Fibroblast of upper back skin (primary cell): ENCODE measurements around the gene CARM1.
"Not testable (repeated sequence)": the region's sequence is repeated elsewhere in the genome, so short reads cannot be mapped to it uniquely, and the experiment has no call there.

Source experiments
- DNase-seq: peaks from one replicate; pipeline ENCODE4 v3.0.0-alpha.2; 2013

The CARM1 gene

DNA sequence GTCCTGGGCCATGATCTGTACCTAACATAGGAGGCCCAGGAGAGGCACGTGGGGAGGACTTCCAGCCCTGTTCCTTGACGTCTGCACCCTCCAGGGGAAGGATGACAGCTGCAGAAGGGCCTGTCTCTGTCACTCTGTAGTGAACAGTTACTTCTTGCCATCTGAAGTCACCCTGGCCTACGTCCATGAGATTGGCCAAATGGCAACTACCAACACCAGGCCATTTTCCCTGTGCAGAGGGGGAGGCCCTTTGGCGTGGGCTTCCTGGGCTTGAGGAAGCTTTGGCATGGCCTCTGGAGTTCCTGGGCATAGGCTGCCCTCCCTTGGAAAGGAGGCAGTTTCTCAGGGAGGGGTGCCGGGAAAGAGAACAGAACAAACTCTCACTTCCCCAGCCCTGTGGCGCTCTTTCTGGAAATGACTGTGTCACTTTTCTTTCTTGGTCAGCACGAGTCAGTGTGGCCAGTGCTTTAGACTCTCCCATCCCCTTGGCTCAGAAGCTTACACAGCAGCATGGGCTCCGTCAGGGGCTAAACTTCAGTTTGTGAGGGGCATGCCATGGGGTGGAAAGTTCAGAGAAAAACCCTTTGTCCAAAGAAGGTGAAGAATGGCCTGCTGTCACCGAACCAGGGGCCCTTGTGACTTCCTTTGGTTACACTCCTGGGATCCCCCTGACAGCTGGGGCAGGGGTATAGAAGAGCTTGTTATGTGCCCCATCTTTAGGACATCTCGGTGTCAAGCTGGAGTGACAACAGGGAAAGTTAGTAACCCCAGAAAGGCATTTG is 5.3 kb downstream of the CARM1 start:
- no peak for DNase-seq

DNA sequence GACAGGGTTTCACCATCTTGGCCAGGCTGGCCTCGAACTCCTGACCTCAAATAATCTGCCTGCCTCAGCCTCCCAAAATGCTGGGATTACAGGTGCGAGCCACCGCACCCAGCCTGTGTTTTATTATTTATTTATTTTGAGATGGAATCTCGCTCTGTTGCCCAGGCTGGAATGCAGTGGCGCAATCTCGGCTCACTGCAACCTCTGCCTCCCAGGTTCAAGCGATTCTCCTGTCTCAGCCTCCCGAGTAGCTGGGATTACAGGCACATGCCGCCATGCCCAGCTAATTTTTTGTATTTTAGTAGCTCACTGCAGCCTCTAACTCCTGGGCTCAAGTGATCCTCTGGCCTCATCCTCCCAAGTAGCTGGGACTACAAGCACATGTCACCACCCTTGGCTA is 6.3 kb downstream of the CARM1 start:
- not testable (repeated sequence) for DNase-seq

DNA sequence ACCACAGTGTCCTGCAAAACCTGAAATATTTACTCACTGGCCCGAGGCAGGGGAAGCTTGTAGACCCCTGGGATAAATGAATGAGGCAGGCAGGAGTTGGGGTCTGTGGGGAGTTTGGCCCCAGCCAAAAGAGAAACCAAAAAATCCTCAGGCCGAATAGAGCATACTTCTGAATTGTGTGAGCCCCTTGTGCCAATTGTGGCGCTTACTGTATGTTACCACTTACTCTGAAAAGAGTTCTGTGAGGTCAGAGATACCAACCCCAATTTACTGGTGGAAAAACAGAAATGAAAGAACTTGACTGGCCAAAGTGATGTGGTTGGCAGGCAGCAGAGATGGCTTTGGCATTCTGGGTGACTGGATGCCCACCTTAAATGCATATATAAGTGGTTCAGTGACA is 6.9 kb downstream of the CARM1 start:
- DNase-seq, result no peak

GRCh38 chr19:10881403-10882107 is 10.2 kb downstream of the CARM1 start:
- no peak for DNase-seq

DNA sequence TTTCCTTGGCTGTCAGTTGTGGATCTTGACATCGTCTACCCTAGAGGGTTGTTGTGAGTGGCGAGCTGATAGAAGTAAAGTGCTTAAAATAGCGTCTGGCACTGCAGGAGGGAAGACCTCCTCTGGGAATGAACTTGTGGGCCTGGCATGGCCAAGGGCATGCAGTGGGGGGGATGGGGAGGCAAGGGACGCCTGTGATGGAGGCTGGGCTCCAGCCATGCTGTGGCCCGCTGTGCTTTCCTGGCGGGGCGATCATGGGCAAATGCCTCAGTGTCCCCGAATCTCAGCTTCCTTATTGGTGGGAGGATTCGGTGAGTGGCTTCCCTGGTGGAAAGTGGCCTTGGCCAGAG is 10.7 kb downstream of the CARM1 start:
- no peak for DNase-seq

- DNase-seq, result peak; percentile 52
These were observed 12.9 kb downstream of the CARM1 start for GRCh38 chr19:10884274-10884673.

DNA sequence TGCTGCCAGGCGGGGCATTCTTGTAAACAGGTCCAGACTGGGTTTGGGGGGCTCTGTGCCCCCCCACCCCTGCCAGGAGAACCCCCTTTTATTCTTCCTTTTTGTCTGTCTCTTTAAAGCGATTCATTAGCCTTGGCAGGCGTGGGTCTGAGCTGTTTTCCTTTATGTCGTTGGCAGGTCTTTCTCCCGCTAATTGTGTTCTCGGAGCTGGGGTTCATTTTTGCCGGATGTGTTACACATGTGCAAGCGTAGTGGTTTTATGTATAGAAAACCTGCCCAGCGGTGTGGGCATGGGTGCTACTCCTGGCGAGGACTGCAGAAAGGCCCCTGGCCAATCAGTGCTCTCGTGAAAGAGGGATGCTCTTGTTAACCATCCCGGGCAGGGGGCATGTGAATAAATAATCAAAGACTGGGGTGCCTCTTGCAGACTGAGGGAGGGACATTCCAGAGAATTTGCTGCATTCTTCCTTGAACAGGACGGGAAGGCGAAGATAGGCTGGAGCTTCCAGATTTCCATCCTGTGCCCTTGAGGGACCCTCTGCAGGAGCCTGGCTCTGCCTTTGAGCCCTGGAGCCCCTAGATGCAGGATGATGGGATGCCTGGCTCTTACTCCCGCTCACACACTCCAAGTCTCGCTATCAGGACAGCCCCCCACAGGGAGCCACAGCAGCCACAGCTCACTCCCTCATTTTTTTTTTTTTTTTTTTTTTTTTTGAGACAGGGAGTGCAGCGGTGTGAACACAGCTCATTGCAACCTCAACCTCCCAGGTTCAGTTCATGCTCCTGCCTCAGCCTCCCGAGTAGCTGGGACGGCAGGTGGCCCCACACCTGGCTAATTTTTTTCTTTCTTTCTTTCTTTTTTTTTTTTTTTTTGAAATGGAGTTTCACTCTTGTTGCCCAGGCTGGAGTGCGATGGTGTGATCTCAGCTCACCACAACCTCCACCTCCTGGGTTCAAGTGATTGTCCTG is 14.1 kb downstream of the CARM1 start:
- DNase-seq, result peak; percentile 36

GRCh38 chr19:10887616-10888367 is 16.4 kb downstream of the CARM1 start:
- no peak for DNase-seq

- DNase-seq, result no peak
These were observed 17.1 kb downstream of the CARM1 start for GRCh38 chr19:10888421-10888866.

GRCh38 chr19:10889880-10890279 is 18.5 kb downstream of the CARM1 start:
- DNase-seq, result no peak

GRCh38 chr19:10891405-10892086 is 20.2 kb downstream of the CARM1 start:
- DNase-seq, result no peak

DNA sequence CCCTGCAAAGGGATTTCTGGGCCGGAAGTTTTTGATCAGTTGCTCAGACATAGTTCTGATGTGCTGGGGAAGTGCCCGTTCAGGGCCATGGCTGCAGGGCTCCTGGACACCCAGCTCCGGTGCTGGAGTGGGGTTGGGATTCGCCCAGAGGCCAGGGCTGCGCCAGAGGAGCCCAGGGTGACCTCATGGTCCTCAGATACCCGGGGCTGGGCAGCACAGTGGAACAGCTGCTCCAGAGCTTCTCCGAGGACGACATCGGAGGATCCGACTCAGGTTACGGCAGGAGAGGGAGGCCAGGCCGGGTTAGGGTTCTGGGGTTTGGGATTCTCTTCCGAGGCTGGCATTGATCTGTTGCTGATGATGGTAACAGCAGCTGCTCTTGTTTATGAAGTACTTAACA is 20.9 kb downstream of the CARM1 start:
- no peak for DNase-seq

DNA sequence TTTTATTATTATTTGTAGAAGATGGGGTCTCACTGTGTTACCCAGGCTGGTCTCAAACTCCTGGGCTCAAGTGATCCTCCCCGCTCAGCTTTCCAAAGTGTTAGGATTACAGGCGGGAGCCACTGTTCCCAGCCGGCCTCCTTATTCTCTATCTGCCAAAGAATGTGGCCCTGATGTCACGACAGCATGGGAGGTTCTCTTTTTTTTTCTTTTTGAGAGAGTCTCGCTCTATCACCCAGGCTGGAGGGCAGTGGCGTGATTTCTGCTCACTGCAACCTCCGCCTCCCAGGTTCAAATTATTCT is 23.5 kb downstream of the CARM1 start:
- DNase-seq, result no peak

- no peak for DNase-seq
These were observed 24.0 kb downstream of the CARM1 start for GRCh38 chr19:10895363-10895762.

GRCh38 chr19:10895920-10896319 is 24.6 kb downstream of the CARM1 start:
- no peak for DNase-seq

DNA sequence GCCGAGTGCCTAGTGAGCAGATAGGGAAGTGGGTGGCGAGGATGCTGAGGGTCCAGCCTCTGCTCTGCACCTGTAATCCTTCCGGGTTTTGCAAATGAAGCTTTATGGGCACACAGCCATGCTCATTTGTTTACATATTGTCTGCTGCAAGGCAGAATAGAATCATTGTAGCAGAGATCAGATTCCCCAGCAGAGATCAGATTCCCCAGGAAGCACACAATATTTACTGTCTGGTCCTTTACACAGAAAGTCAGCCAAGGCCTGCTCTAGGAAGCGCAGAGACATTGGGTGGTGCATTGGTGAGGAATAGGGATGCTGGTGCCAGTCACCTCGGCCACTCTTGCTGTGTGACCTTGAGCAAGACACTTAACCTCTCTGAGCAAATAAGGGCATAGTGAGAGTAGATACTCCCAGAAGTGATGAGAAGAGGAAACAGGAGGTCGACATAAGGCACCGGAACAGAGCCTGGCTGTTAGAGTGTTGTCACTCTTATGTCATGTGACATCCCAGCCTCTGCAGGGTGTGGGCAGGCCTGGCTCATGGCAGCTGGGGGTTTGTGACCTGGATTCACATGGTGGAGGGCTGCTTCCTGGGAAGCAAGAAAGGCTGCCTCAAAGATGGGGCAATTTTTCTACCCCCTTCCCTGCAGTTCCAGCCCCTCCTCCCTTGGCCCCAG is 25.6 kb downstream of the CARM1 start:
- no peak for DNase-seq

DNA sequence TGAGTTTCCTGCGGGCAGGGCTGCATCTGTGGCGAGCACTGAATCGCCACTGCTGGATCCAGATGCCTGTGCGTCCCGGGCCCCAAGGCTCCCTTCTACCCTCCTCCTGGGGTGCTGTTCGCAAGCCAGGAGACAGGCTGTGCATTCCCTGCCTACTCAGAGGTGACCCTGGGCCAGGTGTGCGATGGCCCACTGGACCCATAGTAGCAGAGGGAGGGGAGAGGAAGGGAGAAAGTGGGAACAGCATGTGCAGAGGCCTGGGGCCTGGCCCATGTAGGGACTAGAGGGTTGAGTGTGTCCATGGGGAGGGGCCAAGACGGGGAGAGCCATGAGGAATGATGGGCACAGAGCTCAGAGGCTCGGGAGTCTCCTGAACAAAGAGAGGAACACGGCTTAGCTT is 27.3 kb downstream of the CARM1 start:
- DNase-seq, result no peak

- no peak for DNase-seq
These were observed 27.8 kb downstream of the CARM1 start for GRCh38 chr19:10899151-10899653.

DNA sequence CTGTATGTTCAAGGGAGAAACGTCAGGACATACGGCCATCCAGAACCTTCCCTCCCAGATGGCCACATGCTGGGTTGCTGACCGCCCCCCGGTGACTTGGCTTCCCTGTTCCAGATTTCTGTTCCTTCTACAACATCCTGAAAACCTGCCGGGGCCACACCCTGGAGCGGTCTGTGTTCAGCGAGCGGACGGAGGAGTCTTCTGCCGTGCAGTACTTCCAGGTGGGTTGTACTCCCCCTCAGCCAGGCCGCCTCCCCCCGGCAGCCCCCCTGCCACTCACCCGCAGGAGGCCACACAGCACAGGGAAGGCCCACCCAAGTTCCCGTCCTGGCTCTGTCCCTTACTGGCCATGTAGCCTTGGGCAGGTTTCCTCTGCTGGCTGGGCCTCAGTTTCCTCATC is 36.6 kb downstream of the CARM1 start:
- no peak for DNase-seq

GRCh38 chr19:10908380-10908960 is 37.1 kb downstream of the CARM1 start:
- no peak for DNase-seq
